ENCODE measurements around the gene TKTL1. TPM values are rescaled to one million over a fixed set of nuclear protein-coding genes. Genes with fewer than 3 reads are reported as not detected.
"Not testable (repeated sequence)": the region's sequence is repeated elsewhere in the genome, so short reads cannot be mapped to it uniquely, and the experiment has no call there.

TKTL1 gene
- total RNA-seq, 1 donor from 2014 or later = 1.6 TPM

DNA sequence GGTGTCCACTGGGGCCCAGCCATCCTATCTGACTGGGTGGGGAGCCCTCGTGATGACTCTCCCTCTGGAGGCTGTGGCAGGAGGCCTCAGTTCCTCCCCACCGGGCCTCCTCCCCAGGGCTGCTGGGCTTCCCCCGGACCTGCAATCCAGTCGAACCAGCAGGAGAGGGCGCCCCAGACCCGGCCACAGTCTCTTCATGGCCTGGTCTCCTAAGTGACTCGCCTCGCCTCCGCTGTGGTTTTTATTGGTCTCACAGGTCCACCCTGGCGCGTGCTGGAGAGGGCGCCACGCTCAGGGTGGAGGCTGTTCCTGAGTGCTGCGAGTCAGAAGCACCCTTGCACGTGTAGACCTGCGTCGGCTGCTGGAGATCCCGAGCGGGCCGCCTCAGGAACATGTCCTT is 48.0 kb downstream of the TKTL1 start:
- not testable (repeated sequence) for DNase-seq

DNA sequence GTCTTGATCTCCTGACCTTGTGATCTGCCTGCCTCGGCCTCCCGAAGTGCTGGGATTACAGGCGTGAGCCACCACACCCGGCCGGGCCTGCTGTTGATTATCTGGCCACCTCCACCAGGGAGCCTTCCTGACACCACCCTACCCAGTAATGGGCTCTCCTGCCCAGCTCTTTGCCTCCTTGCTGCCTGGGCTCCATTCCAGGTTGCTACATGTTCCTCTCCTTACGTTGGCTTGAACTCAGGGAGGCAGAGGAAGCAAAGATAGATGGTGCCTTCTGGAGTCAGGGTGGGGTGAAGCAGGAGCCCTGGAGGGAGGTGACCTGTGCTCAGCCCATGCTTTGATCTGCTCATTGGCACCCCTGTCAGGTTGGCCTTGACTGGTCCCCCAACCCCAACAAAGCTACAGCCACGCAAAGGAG is 52.5 kb downstream of the TKTL1 start:
- no peak for DNase-seq

DNA sequence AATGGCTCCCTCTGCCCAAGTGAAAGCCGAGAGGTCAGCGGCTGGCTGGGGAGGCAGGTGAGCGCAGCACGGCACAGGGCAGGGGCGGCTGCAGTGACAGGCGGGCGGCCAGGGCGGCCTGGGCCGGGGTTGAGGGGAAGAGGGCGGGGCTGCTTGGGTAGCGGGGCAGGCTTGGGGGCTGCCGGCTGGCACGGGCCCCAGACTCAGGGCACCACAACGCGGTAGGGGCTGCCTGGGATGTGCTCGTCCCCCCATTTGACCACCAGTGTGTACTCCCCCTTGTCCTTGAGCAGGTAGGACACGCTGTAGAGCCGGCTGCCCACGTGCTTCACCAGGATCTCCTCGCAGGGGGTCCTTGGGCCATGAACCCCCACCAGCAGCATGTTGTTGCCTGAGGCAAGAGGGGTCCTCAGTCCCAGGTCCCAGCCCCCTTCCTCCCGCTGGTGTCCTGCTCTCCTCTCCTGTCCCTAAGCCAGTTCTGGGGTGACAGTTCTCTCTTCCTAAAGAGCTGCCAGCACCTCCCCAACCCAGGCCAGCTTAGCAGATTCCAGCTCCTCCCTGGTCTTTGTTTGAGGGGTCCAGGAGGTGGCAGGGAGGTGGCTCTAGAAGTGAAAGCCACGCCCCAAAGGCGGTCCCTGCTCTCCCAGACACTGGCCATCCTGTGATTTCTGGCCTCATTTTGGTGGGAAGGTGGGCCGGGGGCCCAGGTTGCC is 53.2 kb downstream of the TKTL1 start:
- DNase-seq = no peak

DNA sequence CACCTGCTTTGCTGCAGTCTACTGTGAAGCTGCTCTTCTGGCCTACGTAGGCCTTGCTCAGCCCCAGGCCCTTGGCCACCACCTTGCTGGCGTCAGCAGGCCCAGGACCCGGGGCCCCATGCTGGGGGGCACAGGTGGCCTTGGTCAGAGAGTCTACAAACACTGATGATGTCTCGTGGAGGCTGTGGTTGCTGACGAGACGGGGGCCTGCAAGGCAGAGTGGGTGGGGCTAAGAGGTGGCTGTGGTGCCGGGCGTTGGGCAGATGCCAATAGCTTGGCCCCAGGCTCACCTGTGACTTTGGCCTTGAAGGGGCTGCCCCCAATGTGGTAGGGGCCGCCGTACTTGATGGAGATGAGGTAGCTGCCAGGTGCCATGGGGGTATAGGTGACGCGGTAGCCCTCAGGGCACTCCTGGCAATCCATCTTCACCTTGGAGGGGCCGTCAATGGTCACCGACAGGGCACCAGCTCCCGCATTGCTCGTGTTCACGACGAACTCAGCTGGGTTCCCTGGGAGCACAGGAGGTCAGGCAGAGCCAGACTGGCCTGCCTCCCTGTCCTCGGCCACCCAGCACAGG is 53.9 kb downstream of the TKTL1 start:
- DNase-seq = no peak

DNA sequence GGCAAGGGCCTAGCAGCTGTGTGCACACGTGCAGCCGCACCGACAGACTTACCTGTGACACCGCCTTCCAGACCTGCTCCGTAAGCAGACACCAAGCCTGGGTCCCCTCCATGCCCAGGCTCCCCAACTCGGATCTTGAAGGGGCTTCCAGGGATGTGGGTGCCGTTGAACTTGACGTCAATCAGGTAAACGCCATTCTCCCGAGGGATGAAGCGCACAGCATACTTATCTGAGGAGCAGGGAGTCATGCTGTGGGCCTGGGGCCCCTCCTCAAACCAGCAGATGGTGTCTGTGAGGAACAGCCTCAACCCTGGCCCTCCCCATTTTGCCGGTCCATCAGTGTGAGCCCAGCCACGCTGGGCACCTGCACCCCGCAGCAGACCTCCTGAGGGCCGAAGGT is 54.4 kb downstream of the TKTL1 start:
- DNase-seq = no peak

DNA sequence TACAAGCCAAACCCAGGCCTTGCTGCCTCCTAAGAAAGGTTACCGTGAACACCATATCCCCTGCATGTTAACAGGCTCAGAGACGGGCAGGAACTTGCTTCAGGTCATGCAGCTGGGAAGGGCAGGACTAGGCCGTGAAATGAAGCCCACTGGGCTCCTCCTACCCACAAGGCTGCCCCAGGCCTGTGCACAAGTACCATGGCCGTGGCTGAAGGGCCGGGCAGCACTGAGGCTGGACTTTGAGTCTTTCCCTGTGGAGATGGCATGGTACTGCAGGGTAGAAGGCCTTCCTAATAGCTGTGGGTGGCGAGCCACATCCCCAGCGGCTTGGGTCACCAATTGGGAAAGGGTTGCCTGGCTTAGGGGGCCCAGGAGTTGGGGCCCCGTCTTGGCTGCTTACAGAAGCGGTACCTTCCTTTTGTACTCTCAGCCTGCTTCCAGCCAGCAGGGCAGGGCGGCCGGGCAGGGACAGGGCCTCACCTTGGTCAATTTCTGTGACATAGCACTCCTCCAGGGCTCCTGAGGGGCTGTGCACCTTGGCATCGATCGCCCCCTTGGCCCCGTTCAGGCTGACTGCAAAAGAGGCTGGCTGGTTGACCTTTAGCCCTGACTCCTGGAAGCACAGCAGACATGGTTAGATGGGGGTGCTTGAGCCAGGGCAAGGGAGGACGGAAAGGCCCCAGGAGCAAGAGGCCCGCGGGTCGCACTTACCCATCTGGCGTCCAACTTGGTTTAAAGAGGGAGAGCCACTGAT is 55.0 kb downstream of the TKTL1 start:
- no peak for DNase-seq

DNA sequence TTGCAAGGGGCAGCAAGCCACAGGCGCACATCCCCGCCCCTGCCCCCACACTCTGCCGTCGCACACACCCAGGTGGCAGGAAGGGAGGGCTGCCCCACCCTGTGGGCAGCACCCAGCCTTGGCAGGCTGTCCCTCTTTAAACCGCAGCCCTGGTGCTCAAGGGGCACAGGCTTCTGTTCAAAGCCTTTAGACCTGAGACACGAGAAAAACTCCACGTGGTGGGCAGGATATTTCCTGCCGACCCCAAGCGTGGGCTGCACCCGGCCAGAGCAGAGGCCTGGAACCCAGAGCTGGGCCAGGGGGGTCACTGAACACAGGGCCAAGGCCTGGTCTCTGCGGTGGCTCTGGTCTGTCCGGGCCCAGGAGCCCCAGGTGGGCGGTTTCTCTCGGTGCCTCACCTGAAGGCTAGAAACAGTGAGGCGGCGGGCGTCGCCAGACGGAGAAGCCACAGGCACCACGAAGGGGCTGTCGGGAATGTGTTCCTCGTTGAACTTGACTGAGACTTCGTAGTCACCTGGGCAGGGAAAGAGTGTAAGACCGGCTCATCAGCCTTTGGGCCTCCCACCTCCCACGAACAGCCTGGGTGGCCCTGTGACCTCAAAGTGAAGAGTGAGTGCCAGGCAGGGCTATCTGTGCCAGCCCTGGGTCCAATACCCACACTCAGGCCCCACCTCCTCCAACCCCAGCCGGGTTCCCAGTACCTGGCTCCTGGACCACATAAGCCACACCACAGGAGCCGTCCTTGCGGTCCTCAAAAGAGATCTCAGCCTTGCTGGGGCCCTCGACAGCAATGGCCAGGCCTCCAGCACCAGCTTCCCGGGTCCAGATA is 55.8 kb downstream of the TKTL1 start:
- no peak for DNase-seq

DNA sequence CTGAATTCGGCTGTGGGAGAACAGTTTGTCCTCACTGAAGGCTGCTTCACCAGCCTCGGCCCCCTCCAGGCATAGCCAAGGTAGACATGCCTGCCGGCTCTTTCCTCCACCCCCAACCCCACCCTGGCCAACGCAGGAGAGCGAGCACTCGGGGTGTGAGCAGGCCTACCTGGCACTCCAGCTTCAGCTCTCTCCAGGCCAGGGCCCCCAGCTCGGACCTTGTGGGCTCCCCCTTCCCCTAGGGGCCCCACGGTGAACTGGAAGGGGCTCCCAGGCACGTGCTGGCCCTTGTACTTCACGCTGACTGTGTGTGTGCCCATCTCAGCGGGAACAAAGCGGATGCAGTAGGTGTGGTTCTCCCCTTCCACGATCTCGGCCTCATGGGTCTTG is 56.4 kb downstream of the TKTL1 start:
- DNase-seq = no peak

DNA sequence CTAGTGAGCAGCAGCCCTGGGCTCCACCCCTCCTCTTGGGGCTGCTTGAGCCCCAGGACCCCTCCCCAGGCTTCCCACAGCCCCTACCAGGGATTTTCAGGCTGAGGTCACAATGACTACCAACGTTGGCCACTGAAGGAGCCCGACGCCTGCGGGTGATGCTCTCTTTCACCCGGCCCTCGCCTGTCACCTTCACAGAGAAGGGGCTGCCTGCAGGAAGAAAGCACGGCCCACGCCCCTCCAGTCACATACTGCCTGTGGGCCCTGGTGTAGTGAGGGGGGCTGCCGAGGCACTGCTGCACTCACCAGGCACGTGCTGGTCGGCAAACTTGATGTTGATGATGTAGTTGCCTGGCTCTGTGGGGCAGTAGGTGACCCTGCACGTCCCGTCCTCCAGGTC is 56.9 kb downstream of the TKTL1 start:
- no peak for DNase-seq

DNA sequence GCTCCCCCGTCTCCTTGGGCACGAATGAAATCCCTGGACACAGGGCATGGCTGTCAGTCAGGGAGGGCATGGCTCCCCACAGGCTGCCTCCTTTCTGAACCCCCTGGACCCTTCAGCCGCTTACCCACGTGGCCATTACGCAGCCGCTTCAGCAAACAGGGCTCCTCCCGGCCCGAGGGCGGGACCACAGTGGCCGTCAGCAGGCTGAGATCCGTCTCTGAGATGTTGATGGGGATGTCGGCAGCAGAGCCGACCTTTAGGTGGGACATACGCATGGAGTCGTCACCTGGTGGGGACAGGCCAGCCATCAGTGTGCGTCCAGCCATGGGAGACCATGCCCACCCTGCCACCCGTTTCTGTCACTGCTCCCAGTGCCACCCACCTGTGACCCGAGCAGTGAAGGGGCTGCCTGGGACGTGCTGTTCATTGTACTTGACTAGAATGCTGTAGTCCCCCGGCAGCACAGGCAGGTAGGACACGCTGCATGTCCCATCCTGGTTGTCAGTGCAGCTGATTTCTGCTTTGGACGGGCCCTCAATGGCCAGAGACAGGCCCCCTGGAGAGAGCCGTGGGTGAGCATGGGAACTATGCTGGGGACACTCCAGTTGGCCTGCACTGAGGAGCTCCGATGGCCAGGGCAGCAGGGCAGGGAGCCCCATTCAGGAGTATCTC is 57.7 kb downstream of the TKTL1 start:
- no peak for DNase-seq

DNA sequence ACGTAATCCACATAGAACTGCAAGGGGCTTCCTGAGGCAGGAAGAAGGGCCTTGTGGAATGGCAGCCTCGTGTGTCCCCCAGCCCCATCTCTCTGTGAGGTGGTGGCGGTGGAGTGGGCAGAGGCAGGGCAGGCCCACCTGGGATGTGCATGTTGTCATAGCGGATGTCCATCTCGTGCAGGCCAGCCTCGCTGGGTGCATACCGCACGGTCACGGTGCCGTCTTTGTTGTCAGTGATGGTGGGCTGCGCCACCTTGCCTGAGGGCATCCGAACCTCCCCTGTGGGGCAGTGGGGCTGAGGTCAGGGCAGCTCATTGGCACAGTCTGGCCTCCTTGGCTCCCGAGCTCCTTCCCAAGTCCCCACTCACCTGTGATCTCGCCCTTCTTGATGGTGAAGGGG is 58.4 kb downstream of the TKTL1 start:
- no peak for DNase-seq

DNA sequence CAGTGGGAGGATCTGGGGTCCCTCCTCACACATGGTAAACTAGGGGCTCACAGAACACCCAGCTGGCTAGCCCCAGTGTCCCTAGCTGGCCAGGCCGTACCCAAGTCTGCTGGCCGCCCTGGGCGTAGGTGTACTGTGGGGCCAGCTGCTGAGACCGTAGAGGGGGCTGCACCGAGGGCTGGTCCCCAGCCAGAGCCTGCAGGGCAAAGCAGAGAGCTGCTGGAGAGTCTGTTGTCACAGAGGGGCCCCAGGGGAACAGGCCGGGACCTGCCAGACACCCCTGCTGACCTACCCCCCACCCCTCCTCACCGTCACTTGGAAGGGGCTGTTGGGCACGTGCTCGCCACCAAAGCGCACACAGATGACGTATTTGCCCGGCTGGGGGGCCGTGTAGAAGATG is 58.9 kb downstream of the TKTL1 start:
- DNase-seq = no peak

DNA sequence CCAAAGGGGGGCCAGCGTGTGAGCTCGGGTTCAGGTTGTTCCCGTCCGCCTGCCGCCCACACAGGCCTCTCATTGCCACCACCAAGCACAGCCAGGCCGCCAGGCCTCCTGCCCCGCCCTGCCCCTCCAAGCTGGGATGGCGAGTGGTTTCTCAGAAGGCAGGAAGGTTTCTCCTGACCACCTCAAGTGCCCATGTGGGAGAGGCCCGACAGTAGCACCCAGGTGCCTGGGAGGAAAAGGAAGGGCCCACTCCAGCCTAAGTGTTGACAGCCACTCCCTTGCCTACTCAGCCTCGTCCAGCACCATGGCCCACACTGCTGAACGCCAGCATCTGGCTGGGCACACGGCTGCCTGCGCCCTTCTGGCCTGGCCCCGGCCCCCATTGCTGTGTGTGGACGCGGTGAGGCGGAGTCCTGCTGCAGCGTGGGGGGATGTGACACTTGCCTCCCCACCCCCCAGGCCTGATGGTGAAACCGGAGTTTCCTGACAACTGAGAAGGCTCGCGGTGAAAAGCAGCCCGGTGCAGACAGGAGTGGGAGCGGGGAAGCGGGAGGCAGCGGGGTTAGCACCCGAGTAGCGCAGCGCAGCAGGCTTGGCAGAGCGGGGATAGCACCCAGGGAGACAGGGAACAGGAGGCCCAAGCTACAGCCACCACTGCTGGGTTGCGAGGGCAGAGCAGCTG is 59.6 kb downstream of the TKTL1 start:
- DNase-seq = no peak

DNA sequence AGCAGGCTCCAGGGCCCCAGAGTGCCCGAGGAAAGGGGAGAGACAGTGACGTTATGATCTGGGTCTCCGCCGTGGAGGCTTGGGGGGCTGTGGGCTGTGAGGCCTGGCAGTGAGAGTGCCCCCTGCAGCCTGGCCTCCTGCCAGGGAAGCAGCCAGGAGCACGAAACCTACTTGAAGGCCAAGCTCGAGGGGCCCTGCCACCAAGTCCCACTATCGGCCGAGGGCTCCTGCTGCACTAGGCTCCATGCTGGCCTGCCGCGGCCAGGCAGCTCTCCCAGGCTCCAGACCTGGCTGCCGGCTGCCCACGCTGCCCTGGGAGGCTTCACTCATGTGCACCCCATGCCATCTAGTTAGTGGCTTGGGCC is 60.2 kb downstream of the TKTL1 start:
- DNase-seq = no peak

DNA sequence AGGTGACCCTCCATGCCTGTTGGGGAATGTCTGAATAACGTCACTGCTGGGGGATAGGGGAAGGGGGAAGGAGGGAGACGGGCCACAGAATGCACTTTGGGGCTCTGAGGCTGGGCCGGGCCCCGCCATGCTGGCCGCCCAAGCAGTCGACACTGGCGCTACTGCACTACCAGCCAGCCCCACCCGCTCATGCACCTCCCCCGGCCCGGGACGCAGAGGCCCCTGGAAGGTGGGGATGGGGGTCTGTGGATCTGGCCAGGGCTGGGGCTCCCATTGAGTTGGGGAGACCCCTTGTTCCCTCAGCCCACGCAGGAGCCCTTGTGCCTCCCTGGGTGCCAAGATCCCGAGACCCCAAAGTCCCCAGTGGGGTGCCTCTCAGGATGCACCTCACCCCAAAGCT is 61.0 kb downstream of the TKTL1 start:
- no peak for DNase-seq

DNA sequence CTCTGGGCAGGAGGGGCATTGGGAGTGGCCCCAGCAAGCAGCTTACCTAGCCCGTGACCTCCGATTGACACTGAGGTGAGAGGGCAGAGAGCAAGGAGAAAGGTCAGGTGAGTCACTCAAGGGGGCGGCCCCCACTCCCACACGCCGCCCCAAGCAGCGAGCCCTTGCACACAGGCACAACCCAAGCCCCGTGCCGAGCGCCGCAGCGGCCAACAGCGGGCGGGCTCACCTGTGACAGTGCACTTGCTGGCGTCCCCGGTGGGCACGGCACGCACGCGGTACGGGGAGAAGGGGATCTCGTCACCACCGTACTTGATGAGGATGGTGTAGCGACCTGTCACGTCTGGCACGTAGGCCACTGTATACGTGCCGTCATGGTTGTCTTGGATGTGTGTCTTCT is 61.6 kb downstream of the TKTL1 start:
- DNase-seq = no peak

DNA sequence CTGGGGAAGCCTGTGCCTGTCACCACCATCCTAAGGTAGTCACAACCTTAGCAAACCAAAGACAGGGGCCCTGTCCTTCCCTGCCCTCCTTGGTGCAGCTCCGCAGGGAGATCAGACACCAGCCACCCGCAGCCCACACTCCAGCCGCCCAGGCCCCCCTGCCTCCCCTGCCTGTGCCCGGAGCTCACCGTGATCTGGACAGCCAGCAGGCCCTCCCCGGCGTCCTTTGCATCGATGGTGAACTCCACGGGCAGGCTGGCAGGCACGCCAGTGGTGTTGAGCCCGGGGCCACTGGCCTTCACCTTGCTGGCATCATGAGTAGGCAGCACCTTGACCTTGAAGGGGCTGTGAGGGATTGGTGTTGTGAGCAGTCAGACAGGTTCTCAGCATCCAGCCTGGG is 62.4 kb downstream of the TKTL1 start:
- DNase-seq = no peak

DNA sequence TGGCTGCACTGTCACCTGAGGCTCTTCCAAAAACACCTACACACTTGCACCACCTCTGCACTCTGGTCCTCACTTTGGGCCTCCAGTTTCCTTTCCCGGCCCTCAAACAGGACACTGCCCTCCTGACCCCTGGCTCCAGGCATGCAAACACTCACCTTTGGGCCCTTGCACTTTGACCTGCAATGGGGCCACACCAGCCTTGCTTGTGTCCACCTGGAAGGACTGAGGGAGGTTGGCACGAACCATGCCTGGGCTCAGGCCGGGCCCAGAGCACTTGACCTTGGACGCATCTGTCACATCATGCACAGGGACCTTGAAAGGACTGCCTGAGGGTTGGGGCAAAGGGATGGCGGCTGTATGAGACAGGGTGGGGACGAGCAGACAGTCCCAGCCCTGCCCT is 63.2 kb downstream of the TKTL1 start:
- no peak for DNase-seq

DNA sequence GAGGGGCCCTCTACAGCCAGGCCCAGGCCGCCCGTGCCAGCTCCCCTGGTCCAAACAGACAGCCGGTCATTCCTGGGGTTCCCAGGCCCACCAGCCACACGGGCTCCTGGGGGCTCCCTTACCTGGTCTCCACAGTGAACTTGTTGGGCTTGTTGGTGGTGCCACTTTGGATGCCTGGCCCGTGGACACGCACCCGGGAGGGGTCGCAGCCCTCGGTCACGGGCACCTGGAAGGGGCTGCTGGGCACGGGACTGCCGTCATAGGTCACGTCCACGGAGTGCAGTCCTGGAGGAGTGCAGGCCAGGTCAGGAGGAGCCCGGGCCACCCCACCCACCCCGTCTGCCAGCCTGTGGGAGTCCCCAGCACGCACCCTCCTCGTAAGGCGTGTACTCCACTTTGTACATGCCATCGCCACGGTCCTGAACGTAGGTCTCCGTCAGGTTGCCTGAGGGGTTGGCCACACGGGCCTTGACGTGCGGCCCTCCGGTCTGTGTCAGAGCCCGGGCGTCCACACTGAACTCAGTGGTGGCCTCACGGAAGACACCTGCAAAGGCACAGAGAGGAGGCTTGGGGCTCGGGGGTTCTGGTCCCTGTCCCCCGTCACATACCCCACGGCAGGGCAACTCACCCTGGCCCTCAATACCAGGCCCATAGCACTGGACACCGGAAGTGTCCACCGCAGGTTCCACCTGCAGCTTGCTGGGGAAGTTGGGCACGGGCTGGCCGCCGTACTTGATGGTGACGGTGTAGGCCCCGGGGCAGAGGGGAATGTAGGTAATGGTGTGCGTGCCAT is 64.0 kb downstream of the TKTL1 start:
- no peak for DNase-seq

DNA sequence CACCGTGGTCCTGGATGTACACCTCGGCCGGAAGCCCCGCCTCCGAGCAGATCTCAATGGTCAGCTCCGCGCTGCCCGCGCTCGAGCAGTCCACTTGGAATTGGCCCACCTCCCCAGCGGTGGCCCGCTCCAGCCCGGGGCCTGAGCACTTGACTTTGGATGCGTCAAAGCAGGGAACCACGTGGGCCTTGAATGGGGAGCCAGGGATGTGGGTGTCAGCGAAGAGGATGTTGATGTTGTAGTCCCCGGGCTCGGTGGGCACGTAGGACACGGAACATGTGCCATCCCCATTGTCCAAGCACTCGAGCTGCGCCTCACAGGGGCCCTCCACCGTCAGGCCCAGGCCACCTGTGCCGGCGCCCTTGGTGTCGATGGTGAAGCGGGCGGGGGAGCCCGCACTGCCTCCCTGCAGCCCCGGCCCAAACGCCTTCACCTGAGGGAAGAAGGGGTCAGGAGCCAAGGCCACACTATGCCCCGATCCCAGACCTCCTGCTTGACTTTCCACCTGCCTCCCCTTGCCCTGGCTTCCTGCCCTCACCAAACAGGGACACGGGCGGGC is 64.6 kb downstream of the TKTL1 start:
- no peak for DNase-seq
